CD4-positive, alpha-beta T cell (primary cell): ENCODE results near the gene PRPSAP2. TPM values are rescaled to one million over a fixed set of nuclear protein-coding genes. Genes with fewer than 3 reads are reported as not detected.

ENCODE experiments used
- ATAC-seq: fragments of 200-7000 bp; cut with Tn5 transposase; one replicate; pipeline ENCODE4 v1.10.0; 2022; ENCODE audit warnings: mild to moderate bottlenecking; ENCODE audit not compliant: poor library complexity
- CTCF ChIA-PET: fragments of 350-600 bp; sonication (Branson Sonifier 250); formaldehyde crosslinking; loops from one replicate; lab custom pipeline; 2021; ENCODE audit warnings: antibody characterized with exemption, inconsistent platforms; lab: Charles Lee
- POLR2A ChIA-PET: fragments of 350-600 bp; sonication (Branson Sonifier 250); formaldehyde crosslinking; loops from one replicate; lab custom pipeline; 2021; ENCODE audit warnings: antibody characterized with exemption, inconsistent platforms; lab: Charles Lee
- DNase-seq, 14 experiments: peaks; one replicate each; pipeline ENCODE4 v3.0.0-alpha.2; 2013 to 2020; ENCODE audit warnings: mixed read lengths in 2 of 14
- H3K27ac ChIP-seq, 2 donors: one replicate each; pipeline versions ENCODE4 v1.5.1 to v1.7.0; 2013; ENCODE audit warnings: low read length in 2 of 2, low read depth in 1 of 2, mild to moderate bottlenecking in 1 of 2
- H3K27me3 ChIP-seq, 2 experiments: 1 replicate in 1 of 2; 2 replicates in 1 of 2; pipeline versions ENCODE4 v1.6.1 to v1.7.0; 2013; ENCODE audit warnings: low read length in 2 of 2, control low read depth in 1 of 2, mild to moderate bottlenecking in 1 of 2, moderate library complexity in 1 of 2; ENCODE audit not compliant: insufficient read depth in 2 of 2, control insufficient read depth in 1 of 2
- H3K36me3 ChIP-seq: one replicate; pipeline ENCODE4 v1.6.1; 2013; ENCODE audit warnings: low read length, control low read depth; ENCODE audit not compliant: insufficient read depth
- H3K4me1 ChIP-seq: one replicate; pipeline ENCODE4 v1.6.1; 2013; ENCODE audit warnings: low read length, control low read depth; ENCODE audit not compliant: insufficient read depth
- H3K4me3 ChIP-seq: one replicate; pipeline ENCODE4 v1.5.1; 2013; ENCODE audit warnings: mild to moderate bottlenecking, low read length, moderate library complexity
- H3K9me3 ChIP-seq, 2 experiments: 1 replicate in 1 of 2; 2 replicates in 1 of 2; pipeline versions ENCODE4 v1.6.1 to v1.7.0; 2013; ENCODE audit warnings: low read length in 2 of 2, mild to moderate bottlenecking in 2 of 2, control low read depth in 1 of 2, moderate library complexity in 1 of 2; ENCODE audit not compliant: control insufficient read depth in 1 of 2, insufficient read depth in 1 of 2
- H3K27ac Mint-ChIP-seq: one replicate; pipeline ENCODE4 v1.8.0; 2020; ENCODE audit warnings: mixed read lengths
- H3K27me3 Mint-ChIP-seq: one replicate; pipeline ENCODE4 v1.8.0; 2021; ENCODE audit warnings: mixed read lengths
- H3K36me3 Mint-ChIP-seq: one replicate; pipeline ENCODE4 v1.8.0; 2021; ENCODE audit warnings: low read depth, mixed read lengths
- H3K4me1 Mint-ChIP-seq: one replicate; pipeline ENCODE4 v1.8.0; 2021; ENCODE audit warnings: low read depth, mixed read lengths
- H3K4me3 Mint-ChIP-seq: one replicate; pipeline ENCODE4 v1.8.0; 2020; ENCODE audit warnings: mild to moderate bottlenecking, mixed read lengths
- H3K9me3 Mint-ChIP-seq: one replicate; pipeline ENCODE4 v1.8.0; 2020; ENCODE audit warnings: mixed read lengths
- CTCF ChIP-seq: fragments of 200-600 bp; IDR thresholded peaks from one replicate; pipeline ENCODE4 v1.8.0; 2022; ENCODE audit warnings: antibody characterized with exemption, mild to moderate bottlenecking
- intact Hi-C, 2 experiments: fragments of 100-400 bp; cut with DNase I in 1 of 2; cut with micrococcal nuclease in 1 of 2; formaldehyde crosslinking; loops; one replicate each; pipeline versions ENCODE4 v1.15.1 to v1.9.0; 2023 to 2025; cut with DNase I, micrococcal nuclease
- total RNA-seq, 174 experiments: library from RNA in 2 of 174; stranded (reverse) in 2 of 174; gene quantifications; one replicate each; pipeline ENCODE4 v1.2.3 and lab custom pipeline; 2021 to 2026

The PRPSAP2 gene
- total RNA-seq, 2 experiments from 2014 or later = 24.9 to 25.5 TPM

GRCh38 chr17:18904482-18904881, 46.6 kb downstream of the PRPSAP2 start:
- Mint-ChIP-seq H3K4me1 (peaks cover 46% of the 10 kb centered on the region), H3K4me3 (no peak overlapping the region), H3K27ac (no peak overlapping the region), H3K27me3 (no peaks in the 10 kb centered on the region), H3K36me3 (peaks cover 71% of the 10 kb centered on the region), H3K9me3 (no peaks in the 10 kb centered on the region)
- no peaks in the 10 kb centered on the region for H3K9me3 ChIP-seq
- H3K27me3 ChIP-seq = no peaks in the 10 kb centered on the region
- H3K4me3 ChIP-seq = no peak overlapping the region
- peaks cover 40% of the 10 kb centered on the region for H3K36me3 ChIP-seq
- ATAC-seq (no peak), DNase-seq (no peak)
- intact Hi-C loops = loop anchor here in 1 of 2 experiments (10.0 kb wide), 1 partner anchor 100 kb away; the partner anchor contains the start of gene FAM83G
- ChIA-PET POLR2A (no interaction called here), CTCF (no interaction called here)
- peaks cover 45% of the 10 kb centered on the region for H3K4me1 ChIP-seq
- TF ChIP-seq CTCF = no peak
- no peak overlapping the region for H3K27ac ChIP-seq

GRCh38 chr17:18905226-18905625, 47.3 kb downstream of the PRPSAP2 start:
- intact Hi-C loops = loop anchor here in 1 of 2 experiments (10.0 kb wide), 1 partner anchor 100 kb away; the partner anchor contains the start of gene FAM83G
- Histone ChIP-seq H3K36me3 (peaks cover 40% of the 10 kb centered on the region), H3K27ac (no peak overlapping the region), H3K4me1 (peaks cover 38% of the 10 kb centered on the region), H3K9me3 (no peaks in the 10 kb centered on the region), H3K27me3 (no peaks in the 10 kb centered on the region), H3K4me3 (no peak overlapping the region)
- Mint-ChIP-seq H3K36me3 (peaks cover 70% of the 10 kb centered on the region), H3K4me1 (peaks cover 43% of the 10 kb centered on the region), H3K4me3 (no peak overlapping the region), H3K9me3 (no peaks in the 10 kb centered on the region), H3K27me3 (no peaks in the 10 kb centered on the region), H3K27ac (no peak overlapping the region)
- no peak for ATAC-seq
- ChIA-PET CTCF (no interaction called here), POLR2A (no interaction called here)
- DNase-seq = no peak
- TF ChIP-seq CTCF = no peak

GRCh38 chr17:18910326-18910725, 52.4 kb downstream of the PRPSAP2 start:
- ChIA-PET POLR2A (interaction anchor here (2.3 kb wide), 1 partner anchor 9 kb away, joined by 5 read pairs; no protein-coding TSS in a partner anchor), CTCF (no interaction called here)
- H3K27ac Mint-ChIP-seq = no peak overlapping the region
- Histone ChIP-seq H3K4me3 (no peak overlapping the region), H3K36me3 (peaks cover 66% of the 10 kb centered on the region), H3K4me1 (no peaks in the 10 kb centered on the region), H3K27ac (no peak overlapping the region), H3K9me3 (no peaks in the 10 kb centered on the region), H3K27me3 (no peaks in the 10 kb centered on the region)
- peaks cover 76% of the 10 kb centered on the region for H3K36me3 Mint-ChIP-seq
- intact Hi-C loops = no loop called here
- DNase-seq = no peak
- no peak overlapping the region for H3K4me3 Mint-ChIP-seq
- H3K27me3 Mint-ChIP-seq = no peaks in the 10 kb centered on the region
- ATAC-seq = no peak
- H3K9me3 Mint-ChIP-seq = no peaks in the 10 kb centered on the region
- TF ChIP-seq CTCF = no peak
- peaks cover 15% of the 10 kb centered on the region for H3K4me1 Mint-ChIP-seq
